BLaER1 treated with 17β-estradiol and CSF1 and Interleukin-3, amounts not matched to agents 10 nM and 100 nM (cell line): ENCODE data around the gene RPRML.
"Not testable (repeated sequence)": the region's sequence is repeated elsewhere in the genome, so short reads cannot be mapped to it uniquely, and the experiment has no call there.

Source experiments
- H3K27ac ChIP-seq, 11 experiments: shearing (Covaris generic); formaldehyde crosslinking; 2 replicates each; pipeline ENCODE4 v1.8.1; 2022
- H3K27me3 ChIP-seq, 11 experiments: shearing (Covaris generic); formaldehyde crosslinking; 2 replicates each; pipeline ENCODE4 v1.8.1; 2022
- H3K36me3 ChIP-seq, 11 experiments: shearing (Covaris generic); formaldehyde crosslinking; 2 replicates each; pipeline ENCODE4 v1.8.1; 2022
- H3K4me1 ChIP-seq, 10 experiments: shearing (Covaris generic); formaldehyde crosslinking; 2 replicates each; pipeline ENCODE4 v1.8.1; 2022
- H3K4me2 ChIP-seq, 11 experiments: shearing (Covaris generic); formaldehyde crosslinking; 2 replicates each; pipeline ENCODE4 v1.8.1; 2022
- H3K4me3 ChIP-seq, 10 experiments: shearing (Covaris generic); formaldehyde crosslinking; 2 replicates each; pipeline ENCODE4 v1.8.1; 2022
- H3K9ac ChIP-seq, 11 experiments: shearing (Covaris generic); formaldehyde crosslinking; 2 replicates each; pipeline ENCODE4 v1.8.1; 2022
- H3K9me3 ChIP-seq, 11 experiments: shearing (Covaris generic); formaldehyde crosslinking; replicated peaks in 1 of 11; 2 replicates each; pipeline ENCODE4 v1.8.1; 2022
- H4K20me1 ChIP-seq, 11 experiments: shearing (Covaris generic); formaldehyde crosslinking; 2 replicates each; pipeline ENCODE4 v1.8.1; 2022
- Cebpa-rat ChIP-seq, 11 experiments: shearing (Covaris generic); IDR thresholded peaks; 2 replicates each; pipeline ENCODE4 v1.8.1; 2022

The RPRML gene

DNA sequence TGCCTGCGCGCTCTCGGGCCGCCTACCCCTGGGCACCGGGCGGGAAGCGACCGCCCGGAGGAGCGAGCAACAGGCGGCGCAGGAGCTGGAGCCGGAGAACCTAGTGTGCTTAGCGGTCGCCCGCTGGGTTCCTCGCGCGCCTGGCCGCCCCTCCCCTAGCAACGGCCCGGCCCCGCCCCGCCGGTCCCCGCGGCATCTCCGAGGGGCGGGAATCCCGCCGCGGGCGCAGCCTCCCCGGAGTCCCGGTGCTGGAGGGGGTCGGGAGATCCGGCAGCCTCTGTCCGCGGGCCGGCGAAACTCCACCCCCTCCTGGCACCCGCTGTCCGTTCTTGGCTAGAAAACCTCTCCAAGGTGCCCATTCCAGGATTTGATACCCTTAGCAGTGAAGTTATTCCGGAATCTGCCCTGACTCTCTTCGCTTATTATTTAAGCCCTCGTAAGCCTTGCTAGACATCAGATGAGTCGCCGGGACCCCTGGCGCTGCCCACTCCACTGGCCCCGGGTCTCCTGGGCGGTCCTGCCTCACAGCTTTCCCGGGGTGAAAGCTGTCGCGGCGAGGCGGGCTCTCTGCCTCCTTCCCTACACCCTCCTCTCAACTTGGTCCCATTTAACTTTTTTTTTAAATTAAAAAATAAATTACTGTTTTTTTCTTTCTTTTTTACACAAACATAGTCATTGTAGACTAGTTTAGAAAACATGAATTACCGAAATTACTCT is at the start of gene RPRML:
TSS of gene RPRML (minus strand) at position 107 of the 717 bp plus-strand sequence. CDS start 246 bp downstream, outside the sequence.
- no peak for TF ChIP-seq Cebpa-rat (IDR thresholded peaks at IDR 0.05)
- Histone ChIP-seq H3K27me3 (peaks cover 49 to 65% (median 56%) of the 10 kb centered on the region in 11 experiments), H3K9me3 (no peaks in the 10 kb centered on the region), H3K36me3 (no peaks in the 10 kb centered on the region), H3K27ac (no peak within 1 kb of the TSS), H3K4me1 (peaks cover 14 to 56% (median 35%) of the 10 kb centered on the region in 10 experiments; a peak in 19 of 20 replicates), H3K4me3 (peak within 1 kb of the TSS; percentile 53 to 73 (median 68)), H3K4me2 (peak within 1 kb of the TSS; percentile 99 to 100 (median 100)), H3K9ac (peak within 1 kb of the TSS in 10 of 11 experiments; percentile 20 to 72 (median 46); a peak in 19 of 22 replicates), H4K20me1 (peaks cover 0 to 20% (median 12%) of the 10 kb centered on the region in 11 experiments; a peak in 10 of 22 replicates)

DNA sequence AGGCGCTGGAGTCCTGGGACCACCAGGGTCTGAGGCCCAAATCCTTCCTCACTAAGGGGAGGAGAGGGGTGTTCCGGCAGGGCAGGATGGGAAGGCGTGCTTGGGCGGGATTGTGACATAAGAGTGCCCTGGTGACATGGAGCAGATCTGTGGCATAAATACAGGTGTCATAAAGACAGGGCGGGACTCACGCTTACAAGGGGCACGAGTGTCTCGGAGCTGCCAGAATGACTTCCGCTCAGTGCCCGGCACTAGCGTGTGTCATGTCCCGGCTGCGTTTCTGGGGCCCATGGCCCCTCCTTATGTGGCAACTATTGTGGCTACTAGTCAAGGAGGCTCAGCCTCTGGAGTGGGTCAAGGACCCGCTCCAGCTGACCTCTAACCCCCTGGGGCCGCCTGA is 37.9 kb upstream of the RPRML start:
- H3K4me1 ChIP-seq, H3K36me3 ChIP-seq, H3K27ac ChIP-seq: not testable (repeated sequence)

DNA sequence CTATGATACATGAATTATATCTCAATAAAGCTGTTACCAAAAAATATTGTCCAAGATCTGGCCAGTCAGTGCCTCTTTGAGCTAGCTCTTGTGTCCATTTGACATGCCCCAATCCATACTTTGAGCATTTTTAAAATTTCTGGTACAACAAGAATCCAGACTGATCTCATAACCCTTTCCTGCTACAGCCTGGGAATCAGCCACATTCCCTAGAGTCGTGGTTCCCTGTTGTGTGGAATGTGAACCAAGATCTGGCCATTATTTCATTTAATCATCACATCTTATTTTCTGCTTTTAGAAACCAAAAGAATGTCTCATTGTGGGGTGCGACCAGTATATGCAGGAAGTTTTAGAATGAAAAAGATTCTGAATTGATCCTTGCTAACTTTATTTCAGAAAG is 34.3 kb upstream of the RPRML start:
- Histone ChIP-seq H3K4me2 (no peak overlapping the region), H4K20me1 (no peaks in the 10 kb centered on the region), H3K4me3 (no peak overlapping the region), H3K27me3 (no peaks in the 10 kb centered on the region), H3K36me3 (no peaks in the 10 kb centered on the region; a peak in 3 of 22 replicates), H3K9me3 (no peaks in the 10 kb centered on the region), H3K27ac (no peak overlapping the region), H3K4me1 (no peaks in the 10 kb centered on the region), H3K9ac (no peak overlapping the region)
- no peak for TF ChIP-seq Cebpa-rat (IDR thresholded peaks at IDR 0.05)

More for the DNA sequence above, 37.9 kb upstream of the RPRML start:
- not testable (repeated sequence) for H4K20me1 ChIP-seq, H3K9me3 ChIP-seq, H3K9ac ChIP-seq, H3K27me3 ChIP-seq, H3K4me2 ChIP-seq, H3K4me3 ChIP-seq

GRCh38 chr17:47012457-47012856 is 33.4 kb upstream of the RPRML start:
- no peaks in the 10 kb centered on the region; a peak in 2 of 22 replicates for H3K36me3 ChIP-seq
- TF ChIP-seq Cebpa-rat (IDR thresholded peaks at IDR 0.05): no peak
- H4K20me1 ChIP-seq: no peaks in the 10 kb centered on the region
- no peaks in the 10 kb centered on the region for H3K4me1 ChIP-seq
- H3K27ac ChIP-seq: no peak overlapping the region
- H3K4me2 ChIP-seq: no peak overlapping the region
- no peak overlapping the region for H3K4me3 ChIP-seq
- no peak overlapping the region for H3K9ac ChIP-seq
- no peaks in the 10 kb centered on the region for H3K27me3 ChIP-seq
- H3K9me3 ChIP-seq: no peaks in the 10 kb centered on the region

GRCh38 chr17:47009759-47010594 is 30.9 kb upstream of the RPRML start:
- no peak for TF ChIP-seq Cebpa-rat (IDR thresholded peaks at IDR 0.05)
- no peaks in the 10 kb centered on the region for H3K27me3 ChIP-seq
- no peak overlapping the region for H3K27ac ChIP-seq

GRCh38 chr17:47004906-47005305 is 25.9 kb upstream of the RPRML start:
- H3K4me2 ChIP-seq: no peak overlapping the region

More at GRCh38 chr17:47009759-47010594, 30.9 kb upstream of the RPRML start:
- no peak overlapping the region for H3K4me3 ChIP-seq
- no peaks in the 10 kb centered on the region for H3K9me3 ChIP-seq
- no peaks in the 10 kb centered on the region for H4K20me1 ChIP-seq
- no peaks in the 10 kb centered on the region; a peak in 2 of 22 replicates for H3K36me3 ChIP-seq
- H3K9ac ChIP-seq: no peak overlapping the region
- no peak overlapping the region for H3K4me2 ChIP-seq
- H3K4me1 ChIP-seq: no peaks in the 10 kb centered on the region

DNA sequence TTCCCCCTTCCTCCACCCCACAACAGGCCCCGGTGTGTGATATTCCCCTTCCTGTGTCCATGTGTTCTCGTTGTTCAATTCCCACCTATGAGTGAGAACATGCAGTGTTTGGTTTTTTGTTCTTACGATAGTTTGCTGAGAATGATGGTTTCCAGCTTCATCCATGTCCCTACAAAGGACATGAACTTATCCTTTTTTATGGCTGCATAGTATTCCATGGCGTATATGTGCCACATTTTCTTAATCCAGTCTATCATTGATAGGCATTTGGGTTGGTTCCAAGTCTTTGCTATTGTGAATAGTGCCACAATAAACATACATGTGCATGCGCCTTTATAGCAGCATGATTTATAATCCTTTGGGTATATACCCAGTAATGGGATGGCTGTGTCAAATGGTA is 24.8 kb upstream of the RPRML start:
- not testable (repeated sequence) for H3K4me2 ChIP-seq, H3K9me3 ChIP-seq, H3K4me3 ChIP-seq, H4K20me1 ChIP-seq, H3K27ac ChIP-seq, H3K9ac ChIP-seq, H3K27me3 ChIP-seq, H3K36me3 ChIP-seq
- peaks cover 6 to 13% (median 8%) of the 10 kb centered on the region in 10 experiments; a peak in 19 of 20 replicates for H3K4me1 ChIP-seq

More at GRCh38 chr17:47004906-47005305, 25.9 kb upstream of the RPRML start:
- TF ChIP-seq Cebpa-rat (IDR thresholded peaks at IDR 0.05): no peak
- no peaks in the 10 kb centered on the region for H4K20me1 ChIP-seq
- H3K9ac ChIP-seq: no peak overlapping the region
- H3K4me3 ChIP-seq: no peak overlapping the region
- H3K4me1 ChIP-seq: peaks cover 6 to 13% (median 8%) of the 10 kb centered on the region in 10 experiments; a peak in 19 of 20 replicates
- no peaks in the 10 kb centered on the region for H3K9me3 ChIP-seq
- H3K27ac ChIP-seq: no peak overlapping the region
- no peaks in the 10 kb centered on the region; a peak in 1 of 22 replicates for H3K36me3 ChIP-seq
- H3K27me3 ChIP-seq: no peaks in the 10 kb centered on the region

- Histone ChIP-seq H3K4me3 (no peak overlapping the region), H3K9me3 (no peaks in the 10 kb centered on the region), H3K27ac (no peak overlapping the region), H4K20me1 (no peaks in the 10 kb centered on the region), H3K4me2 (no peak overlapping the region), H3K4me1 (peaks cover 0 to 18% (median 13%) of the 10 kb centered on the region in 10 experiments; a peak in 13 of 20 replicates), H3K27me3 (no peaks in the 10 kb centered on the region), H3K36me3 (no peaks in the 10 kb centered on the region), H3K9ac (no peak overlapping the region)
- TF ChIP-seq Cebpa-rat (IDR thresholded peaks at IDR 0.05): no peak
These were observed 17.0 kb upstream of the RPRML start for GRCh38 chr17:46995841-46996571.

GRCh38 chr17:46994993-46995392 is 15.9 kb upstream of the RPRML start:
- H3K4me1 ChIP-seq: peaks cover 0 to 22% (median 13%) of the 10 kb centered on the region in 10 experiments; a peak in 13 of 20 replicates
- no peaks in the 10 kb centered on the region for H3K9me3 ChIP-seq
- H3K27me3 ChIP-seq: no peaks in the 10 kb centered on the region
- TF ChIP-seq Cebpa-rat (IDR thresholded peaks at IDR 0.05): no peak
- H3K4me3 ChIP-seq: no peak overlapping the region
- H4K20me1 ChIP-seq: no peaks in the 10 kb centered on the region
- H3K27ac ChIP-seq: no peak overlapping the region
- no peak overlapping the region for H3K4me2 ChIP-seq
- H3K36me3 ChIP-seq: no peaks in the 10 kb centered on the region
- no peak overlapping the region for H3K9ac ChIP-seq
